Stomach (tissue), 9 donors: ENCODE measurements around the gene NAV2. TPM values are rescaled to one million over a fixed set of nuclear protein-coding genes. Genes with fewer than 3 reads are reported as not detected.

Source experiments
- DNase-seq, 2 donors: peaks; one replicate each; pipeline versions ENCODE4 v3.0.0 to v3.0.0-alpha.2; 2013 to 2019
- H3K27ac ChIP-seq, 5 donors: fragments of 200-600 bp in 4 of 5; sonication (generic) in 4 of 5; one replicate each; pipeline ENCODE4 v1.5.1; 2013 to 2019; ENCODE audit warnings: mild to moderate bottlenecking in 1 of 5, moderate library complexity in 1 of 5
- H3K27me3 ChIP-seq, 3 donors: fragments of 200-600 bp; sonication (generic); one replicate each; pipeline ENCODE4 v1.5.1; 2017 to 2019; ENCODE audit warnings: mixed run types in 1 of 3
- H3K36me3 ChIP-seq, 4 donors: fragments of 200-600 bp; sonication (generic); 1 replicate in 3 of 4; 2 replicates in 1 of 4; pipeline ENCODE4 v1.5.1; 2016 to 2019
- H3K4me1 ChIP-seq, 4 donors: fragments of 200-600 bp; sonication (generic); one replicate each; pipeline ENCODE4 v1.5.1; 2016 to 2019
- H3K4me3 ChIP-seq, 4 donors: fragments of 200-600 bp; sonication (generic) in 3 of 4; one replicate each; pipeline ENCODE4 v1.5.1; 2016 to 2019; ENCODE audit warnings: mild to moderate bottlenecking in 1 of 4
- H3K9me3 ChIP-seq, 4 donors: fragments of 200-600 bp; sonication (generic); one replicate each; pipeline ENCODE4 v1.5.1; 2016 to 2019
- CTCF ChIP-seq, 7 experiments: fragments of 450-650 bp in 4 of 7; fragments of 200-600 bp in 3 of 7; sonication (generic) in 3 of 7; IDR thresholded peaks; one replicate each; pipeline ENCODE4 v1.5.1; 2016 to 2019; ENCODE audit warnings: antibody characterized with exemption in 7 of 7, control low read depth in 2 of 7, mild to moderate bottlenecking in 1 of 7
- EP300 ChIP-seq: sonication (generic); formaldehyde crosslinking; IDR thresholded peaks from one replicate; pipeline ENCODE4 v1.6.1; 2017; ENCODE audit warnings: antibody characterized with exemption
- POLR2A ChIP-seq, 4 donors: fragments of 450-650 bp; IDR thresholded peaks; one replicate each; pipeline ENCODE4 v1.6.1; 2016; ENCODE audit warnings: antibody characterized with exemption in 4 of 4, control low read depth in 2 of 4, mild to moderate bottlenecking in 1 of 4, moderate library complexity in 1 of 4
- POLR2AphosphoS5 ChIP-seq, 3 donors: sonication (generic); formaldehyde crosslinking; IDR thresholded peaks; one replicate each; pipeline ENCODE4 v1.6.1; 2016; ENCODE audit warnings: antibody characterized with exemption in 3 of 3
- WGBS, 5 donors: extraction: QIAGEN DNeasy Blood & Tissue Kit in 3 of 5; methylation state at CpG; one replicate each; pipeline versions ENCODE4 v1.1.5 to v1.1.7; 2013 to 2018; 5-methylcytosine and 5-hydroxymethylcytosine counted together
- intact Hi-C: fragments of 100-400 bp; cut with DNase I; formaldehyde crosslinking; loops from one replicate; pipeline ENCODE4 v1.15.1; 2023; ENCODE audit warnings: low total_unique reads
- polyA plus RNA-seq, 3 donors: library from polyadenylated mRNA; stranded (reverse); fragments of 200-250 nt; gene quantifications; one replicate each; pipeline ENCODE4 v1.2.3, GENCODE V29; 2013
- total RNA-seq, 5 donors: library from RNA; depleted of rRNA; stranded (reverse); fragments of >200 nt; gene quantifications; one replicate each; pipeline versions ENCODE4 v1.1.0 to v1.2.3, GENCODE V29; 2014 to 2016
- donor health status: healthy with polysubstance abuse.
- donor health status: Bipolar disorder and iron deficiency.
- donor health status: healthy.

The NAV2 gene
- total and polyA plus RNA-seq, 8 donors: 1.8 to 92.4 (median 7.9) TPM

GRCh38 chr11:19955660-19956059 lies 243.0 kb downstream of the NAV2 start:
- H3K4me3 ChIP-seq: no peak overlapping the region
- intact Hi-C loops: no loop called here
- TF ChIP-seq POLR2A (IDR thresholded peaks at IDR 0.05) (no peak), EP300 (no peak), POLR2AphosphoS5 (IDR thresholded peaks at IDR 0.05) (no peak), CTCF (IDR thresholded peaks at IDR 0.05) (no peak)
- peaks cover 0 to 43% (median 26%) of the 10 kb centered on the region in 4 donors for H3K4me1 ChIP-seq
- no peak for DNase-seq
- no peaks in the 10 kb centered on the region for H3K27me3 ChIP-seq
- peaks cover 0 to 10% (median 1%) of the 10 kb centered on the region in 4 donors for H3K36me3 ChIP-seq
- H3K9me3 ChIP-seq: no peaks in the 10 kb centered on the region
- 54 to 70% (median 62%) methylated on average over 7 of the region's 7 CpGs for WGBS, 5 donors
- H3K27ac ChIP-seq: no peak overlapping the region

DNA sequence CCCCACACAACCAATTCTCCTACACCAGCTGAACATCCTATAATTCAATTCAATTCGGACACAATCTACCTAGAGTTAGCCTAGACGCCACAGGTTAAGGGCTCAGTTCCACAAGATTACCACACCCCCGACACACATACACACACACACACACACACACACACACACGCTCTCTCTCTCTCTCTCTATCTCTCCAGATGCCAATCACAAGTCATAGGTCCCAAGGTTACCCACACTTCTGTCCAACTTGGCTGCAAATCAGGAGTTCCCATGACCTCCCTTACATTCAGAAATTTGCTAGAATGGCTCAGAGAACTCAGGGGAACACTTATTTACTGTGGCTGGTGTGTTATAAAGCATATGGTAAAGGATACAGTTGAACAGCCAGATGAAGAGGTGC lies 243.6 kb downstream of the NAV2 start:
- intact Hi-C loops: no loop called here
- Histone ChIP-seq H3K36me3 (peaks cover 0 to 6% (median 0%) of the 10 kb centered on the region in 4 donors), H3K9me3 (no peaks in the 10 kb centered on the region), H3K27me3 (no peaks in the 10 kb centered on the region), H3K4me1 (peaks cover 0 to 43% (median 26%) of the 10 kb centered on the region in 4 donors), H3K4me3 (no peak overlapping the region), H3K27ac (no peak overlapping the region)
- no peak for DNase-seq
- 61 to 71% (median 64%) methylated on average over 4 of the region's 4 CpGs for WGBS, 5 donors
- TF ChIP-seq POLR2AphosphoS5 (IDR thresholded peaks at IDR 0.05) (no peak), CTCF (IDR thresholded peaks at IDR 0.05) (no peak), POLR2A (IDR thresholded peaks at IDR 0.05) (no peak), EP300 (no peak)

GRCh38 chr11:19957294-19957943 lies 244.8 kb downstream of the NAV2 start:
- intact Hi-C loops: no loop called here
- WGBS, 5 donors: 73 to 92% (median 91%) methylated on average over 7 of the region's 7 CpGs

DNA sequence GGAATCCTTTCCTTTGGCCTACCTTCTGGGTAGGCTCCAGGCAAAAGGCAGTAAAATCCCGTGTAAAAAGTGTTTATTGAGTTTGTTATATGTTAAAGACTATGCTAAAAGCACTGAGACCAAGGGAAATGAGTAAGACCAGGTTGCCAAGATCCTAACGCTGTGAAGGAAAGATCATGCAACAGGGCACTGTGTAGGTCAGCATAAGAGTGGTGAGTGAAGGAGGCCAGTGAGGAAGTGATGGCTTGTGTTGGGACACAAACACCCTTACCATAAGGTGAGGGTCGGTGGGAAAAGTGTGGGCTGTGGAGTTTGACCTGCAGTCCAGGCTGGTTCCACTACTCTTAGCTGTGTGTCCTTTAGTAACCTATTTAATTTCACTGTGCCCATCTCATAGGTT lies 245.6 kb downstream of the NAV2 start:
- H3K36me3 ChIP-seq: peaks cover 0 to 18% (median under 1%) of the 10 kb centered on the region in 4 donors
- DNase-seq: no peak
- peak overlapping the region in 1 of 5 donors; percentile 52 for H3K27ac ChIP-seq
- intact Hi-C loops: no loop called here
- H3K9me3 ChIP-seq: no peaks in the 10 kb centered on the region
- no peaks in the 10 kb centered on the region for H3K27me3 ChIP-seq
- peaks cover 0 to 37% (median 12%) of the 10 kb centered on the region in 4 donors for H3K4me1 ChIP-seq
- H3K4me3 ChIP-seq: no peak overlapping the region
- WGBS, 5 donors: 71 to 89% (median 79%) methylated on average over 3 of the region's 3 CpGs
- TF ChIP-seq CTCF (IDR thresholded peaks at IDR 0.05) (no peak), POLR2A (IDR thresholded peaks at IDR 0.05) (no peak), EP300 (no peak), POLR2AphosphoS5 (IDR thresholded peaks at IDR 0.05) (no peak)

More at GRCh38 chr11:19957294-19957943, 244.8 kb downstream of the NAV2 start:
- no peak overlapping the region for H3K4me3 ChIP-seq
- peaks cover 0 to 41% (median 17%) of the 10 kb centered on the region in 4 donors for H3K4me1 ChIP-seq
- H3K36me3 ChIP-seq: peaks cover 0 to 13% (median 0%) of the 10 kb centered on the region in 4 donors
- peak overlapping the region in 1 of 5 donors; percentile 52 for H3K27ac ChIP-seq
- H3K27me3 ChIP-seq: no peaks in the 10 kb centered on the region
- H3K9me3 ChIP-seq: no peaks in the 10 kb centered on the region
- no peak for DNase-seq
- TF ChIP-seq CTCF (IDR thresholded peaks at IDR 0.05) (no peak), POLR2AphosphoS5 (IDR thresholded peaks at IDR 0.05) (no peak), POLR2A (IDR thresholded peaks at IDR 0.05) (no peak), EP300 (no peak)
